ENCODE results near the gene TTLL10. TPM values are rescaled to one million over a fixed set of nuclear protein-coding genes. Genes with fewer than 3 reads are reported as not detected.
"Not testable (repeated sequence)": the region's sequence is repeated elsewhere in the genome, so short reads cannot be mapped to it uniquely, and the experiment has no call there.

Gene TTLL10
- total and polyA plus RNA-seq, 5 experiments from 2014 or later = not detected

DNA sequence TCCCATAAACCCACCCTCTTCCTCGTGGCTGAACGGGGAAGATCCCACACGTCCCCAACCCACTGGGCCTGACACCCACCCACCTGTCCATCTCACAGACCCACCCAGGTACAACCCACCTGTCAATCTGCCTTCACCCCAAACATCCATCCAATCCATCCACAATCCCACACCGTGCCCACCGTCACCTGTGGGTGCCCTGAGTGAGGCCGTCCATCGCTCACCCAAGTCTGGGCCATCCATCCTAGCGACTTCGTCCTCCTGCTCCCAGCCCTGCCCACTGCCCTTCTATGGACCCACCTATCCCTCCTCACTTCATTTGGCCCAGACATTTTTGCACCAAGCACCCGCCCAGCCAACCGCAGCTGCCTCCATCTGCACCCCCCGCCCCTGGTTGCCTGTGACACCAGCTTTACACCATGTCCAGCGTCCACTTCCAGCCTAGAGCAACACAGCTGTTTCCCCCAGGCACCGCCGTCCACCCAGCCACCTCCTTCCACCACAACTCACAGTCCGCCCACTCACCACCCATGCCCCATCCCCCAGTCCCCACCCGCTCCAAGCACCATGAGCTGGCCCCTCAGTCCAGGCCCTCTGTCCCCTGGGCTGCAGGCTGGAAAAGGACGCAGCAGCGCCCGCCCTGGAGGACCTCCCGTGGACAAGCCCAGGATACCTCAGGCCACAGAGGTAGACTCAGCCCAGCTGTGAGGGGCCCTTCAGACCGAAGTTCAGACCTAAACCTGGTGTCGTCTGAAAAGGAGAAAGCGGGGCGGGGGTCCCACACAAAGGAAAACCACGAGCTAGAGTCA is 7.7 kb downstream of the TTLL10 start:
- H3K27ac Mint-ChIP-seq = peak overlapping the region in 2 of 10 donors; percentile 15 to 82
- POLR2A ChIA-PET = interaction anchor here (1.2 kb wide), 1 partner anchor 9 kb away, joined by 5 read pairs; no protein-coding TSS in a partner anchor
- H3K27me3 Mint-ChIP-seq = peaks cover 0 to 12% (median 4%) of the 10 kb centered on the region in 5 donors
- ATAC-seq (no peak), DNase-seq (peak in 1 of 10 donors; percentile 56)
- H3K36me3 Mint-ChIP-seq = no peaks in the 10 kb centered on the region
- H3K4me1 Mint-ChIP-seq = peaks cover 7 to 15% (median 10%) of the 10 kb centered on the region in 4 donors
- no peak overlapping the region for H3K4me3 Mint-ChIP-seq
- no peaks in the 10 kb centered on the region for H3K9me3 Mint-ChIP-seq

- no peak overlapping the region for H3K4me3 Mint-ChIP-seq
- DNase-seq (peak in 1 of 10 donors; percentile 7), ATAC-seq (no peak)
- H3K9me3 Mint-ChIP-seq = no peaks in the 10 kb centered on the region
- POLR2A ChIA-PET = interaction anchor here (1.2 kb wide), 1 partner anchor 10 kb away, joined by 5 read pairs; no protein-coding TSS in a partner anchor
- H3K36me3 Mint-ChIP-seq = no peaks in the 10 kb centered on the region
- peaks cover 4 to 15% (median 9%) of the 10 kb centered on the region in 4 donors for H3K4me1 Mint-ChIP-seq
- H3K27me3 Mint-ChIP-seq = peaks cover 0 to 12% (median 1%) of the 10 kb centered on the region in 5 donors
- no peak overlapping the region for H3K27ac Mint-ChIP-seq
Measured at GRCh38 chr1:1181938-1182410, 8.3 kb downstream of the TTLL10 start.

GRCh38 chr1:1182491-1183220 is 9.0 kb downstream of the TTLL10 start:
- H3K36me3 Mint-ChIP-seq = no peaks in the 10 kb centered on the region
- DNase-seq (peak in 2 of 10 donors; percentile 9 to 60), ATAC-seq (no peak)
- H3K4me1 Mint-ChIP-seq = peaks cover 3 to 15% (median 8%) of the 10 kb centered on the region in 4 donors
- peaks cover 0 to 12% (median 0%) of the 10 kb centered on the region in 5 donors for H3K27me3 Mint-ChIP-seq
- POLR2A ChIA-PET = no interaction called here
- H3K9me3 Mint-ChIP-seq = no peaks in the 10 kb centered on the region
- no peak overlapping the region for H3K27ac Mint-ChIP-seq
- no peak overlapping the region for H3K4me3 Mint-ChIP-seq

DNA sequence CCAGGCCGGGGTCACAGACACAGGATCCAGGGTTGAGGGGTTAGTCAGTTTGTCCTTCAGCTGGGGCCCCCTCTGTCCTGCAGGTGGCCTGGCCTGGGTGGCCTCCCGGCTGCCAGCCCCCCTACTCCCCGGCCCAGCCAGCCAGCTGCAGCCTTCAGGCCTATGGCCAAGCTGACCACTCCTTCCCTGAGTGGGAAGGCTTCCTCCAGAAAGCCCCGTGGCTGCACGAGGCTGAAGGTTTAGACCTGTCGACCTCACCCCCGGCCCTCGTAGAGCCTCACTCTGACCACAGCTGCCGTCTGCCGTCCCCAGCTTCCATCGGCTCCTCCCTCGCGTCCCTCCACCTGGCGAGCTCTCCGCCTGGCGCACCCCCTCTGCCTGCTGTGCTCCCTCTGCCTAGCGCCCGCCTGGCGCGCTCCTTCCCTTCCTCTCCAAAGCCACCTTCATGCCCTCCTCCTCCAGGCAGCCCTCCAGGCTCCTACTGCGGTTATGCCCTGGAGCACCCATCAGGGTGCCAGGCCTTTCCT is 9.6 kb downstream of the TTLL10 start:
- no peak overlapping the region for H3K27ac Mint-ChIP-seq
- DNase-seq (peak in 1 of 10 donors; percentile 5), ATAC-seq (no peak)
- peaks cover 3 to 15% (median 8%) of the 10 kb centered on the region in 4 donors for H3K4me1 Mint-ChIP-seq
- no peaks in the 10 kb centered on the region for H3K9me3 Mint-ChIP-seq
- no peaks in the 10 kb centered on the region for H3K36me3 Mint-ChIP-seq
- peaks cover 0 to 12% (median 0%) of the 10 kb centered on the region in 5 donors for H3K27me3 Mint-ChIP-seq
- POLR2A ChIA-PET = no interaction called here
- H3K4me3 Mint-ChIP-seq = peak overlapping the region in 3 of 10 donors; percentile 27 to 39 (median 38)

- ATAC-seq (no peak), DNase-seq (no peak)
- Mint-ChIP-seq H3K36me3 (no peaks in the 10 kb centered on the region), H3K4me3 (peak overlapping the region in 1 of 10 donors; percentile 38), H3K4me1 (peaks cover 3 to 15% (median 8%) of the 10 kb centered on the region in 4 donors), H3K27ac (no peak overlapping the region), H3K27me3 (peaks cover 0 to 12% (median 0%) of the 10 kb centered on the region in 5 donors), H3K9me3 (peaks cover 0 to 5% (median 0%) of the 10 kb centered on the region in 9 donors)
- POLR2A ChIA-PET = interaction anchor here (0.6 kb wide), 1 partner anchor 67 kb away, joined by 5 read pairs; no protein-coding TSS in a partner anchor
Measured at GRCh38 chr1:1183833-1184775, 10.4 kb downstream of the TTLL10 start.

DNA sequence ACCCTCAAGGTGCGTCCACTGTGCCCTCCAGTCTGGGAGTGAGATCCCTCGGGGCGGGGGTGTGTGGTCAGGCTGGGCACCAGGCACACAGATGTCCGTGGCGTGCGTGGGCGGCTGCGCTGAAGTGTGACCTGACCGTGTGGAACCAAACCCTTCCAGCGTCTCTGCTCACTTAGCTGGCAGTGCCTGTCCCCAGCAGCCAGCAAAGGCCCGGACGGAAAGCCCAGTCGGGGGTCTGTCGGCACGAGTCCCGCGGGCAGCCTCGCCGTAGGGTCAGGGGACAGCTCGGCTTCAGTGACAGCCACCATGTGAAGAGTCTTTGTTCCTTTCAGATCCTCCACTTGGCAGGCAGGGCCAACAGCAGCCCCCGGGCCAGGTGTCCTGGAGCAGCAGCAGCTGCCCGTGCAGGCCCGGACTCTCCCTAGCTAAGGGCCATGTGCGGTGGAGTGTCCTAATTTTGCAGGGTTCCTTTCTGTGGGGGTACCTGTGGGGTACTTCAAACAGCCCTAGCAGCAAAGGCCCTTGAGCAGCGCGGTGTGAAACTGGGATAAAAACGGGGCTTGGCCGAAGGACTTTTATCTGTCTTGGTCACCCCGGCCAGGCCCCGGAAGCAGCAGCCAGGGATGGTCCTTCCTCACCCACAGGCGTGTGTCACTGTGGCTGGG is 11.6 kb downstream of the TTLL10 start:
- POLR2A ChIA-PET = interaction anchor here (0.8 kb wide), 1 partner anchor 42 kb away, joined by 3 read pairs; no protein-coding TSS in a partner anchor
- ATAC-seq (no peak), DNase-seq (peak in 1 of 10 donors; percentile 45)
- Mint-ChIP-seq H3K4me1 (peaks cover 4 to 15% (median 8%) of the 10 kb centered on the region in 4 donors), H3K27ac (no peak overlapping the region), H3K27me3 (peaks cover 0 to 12% (median 0%) of the 10 kb centered on the region in 5 donors), H3K9me3 (peaks cover 0 to 5% (median 0%) of the 10 kb centered on the region in 9 donors), H3K4me3 (no peak overlapping the region), H3K36me3 (no peaks in the 10 kb centered on the region)

DNA sequence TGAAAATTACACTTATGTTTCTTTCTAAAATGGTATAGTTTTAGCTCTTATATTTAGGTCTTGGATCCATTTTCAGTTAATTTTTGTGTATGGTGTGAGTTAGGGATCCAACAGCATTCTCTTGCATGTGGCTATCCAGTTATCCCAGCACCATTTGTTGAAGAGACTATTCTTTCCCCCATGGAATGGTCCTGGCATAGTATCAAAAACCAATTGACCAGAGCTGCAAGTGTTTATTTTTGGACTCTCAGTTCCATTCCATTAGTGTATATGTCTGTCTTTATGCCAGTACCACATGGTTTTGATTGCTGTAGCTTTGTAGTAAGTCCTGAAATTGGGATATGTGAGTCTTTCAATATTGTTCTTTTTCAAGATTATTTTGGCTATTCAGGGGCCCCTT is 14.3 kb downstream of the TTLL10 start:
- ATAC-seq (no peak), DNase-seq (no peak)
- Mint-ChIP-seq H3K4me1 (peaks cover 0 to 7% (median 2%) of the 10 kb centered on the region in 4 donors), H3K36me3 (peaks cover 0 to 6% (median 0%) of the 10 kb centered on the region in 3 donors), H3K9me3 (peaks cover 0 to 11% (median 5%) of the 10 kb centered on the region in 9 donors), H3K27ac (no peak overlapping the region), H3K27me3 (peaks cover 0 to 2% (median 0%) of the 10 kb centered on the region in 5 donors), H3K4me3 (no peak overlapping the region)
- POLR2A ChIA-PET = interaction anchor here (0.7 kb wide), 1 partner anchor 239 kb away, joined by 3 read pairs; no protein-coding TSS in a partner anchor

- H3K27ac Mint-ChIP-seq = no peak overlapping the region
- peaks cover 0 to 6% (median 0%) of the 10 kb centered on the region in 3 donors for H3K36me3 Mint-ChIP-seq
- DNase-seq (no peak), ATAC-seq (no peak)
- POLR2A ChIA-PET = no interaction called here
- peaks cover 0 to 12% (median 5%) of the 10 kb centered on the region in 9 donors for H3K9me3 Mint-ChIP-seq
- H3K4me1 Mint-ChIP-seq = peaks cover 0 to 1% (median 0%) of the 10 kb centered on the region in 4 donors
- peaks cover 0 to 2% (median 0%) of the 10 kb centered on the region in 5 donors for H3K27me3 Mint-ChIP-seq
- no peak overlapping the region for H3K4me3 Mint-ChIP-seq
Measured at GRCh38 chr1:1189111-1189510, 15.4 kb downstream of the TTLL10 start.

- DNase-seq = no peak
- Mint-ChIP-seq H3K4me3 (no peak overlapping the region), H3K36me3 (peaks cover 0 to 17% (median 2%) of the 10 kb centered on the region in 3 donors), H3K27ac (no peak overlapping the region), H3K27me3 (peaks cover 0 to 2% (median 0%) of the 10 kb centered on the region in 5 donors), H3K9me3 (peaks cover 0 to 27% (median 10%) of the 10 kb centered on the region in 9 donors), H3K4me1 (peaks cover 0 to 1% (median 0%) of the 10 kb centered on the region in 4 donors)
- no peak for ATAC-seq
- POLR2A ChIA-PET = no interaction called here
Measured at GRCh38 chr1:1191734-1192133, 18.1 kb downstream of the TTLL10 start.

GRCh38 chr1:1194723-1195122 is 21.0 kb downstream of the TTLL10 start:
- DNase-seq = no peak
- H3K4me1 Mint-ChIP-seq = peaks cover 0 to 2% (median 1%) of the 10 kb centered on the region in 4 donors
- peaks cover 0 to 23% (median 10%) of the 10 kb centered on the region in 9 donors for H3K9me3 Mint-ChIP-seq
- peaks cover 0 to 2% (median 0%) of the 10 kb centered on the region in 5 donors for H3K27me3 Mint-ChIP-seq
- peaks cover 0 to 17% (median 2%) of the 10 kb centered on the region in 3 donors for H3K36me3 Mint-ChIP-seq
- POLR2A ChIA-PET = no interaction called here
- no peak for ATAC-seq
- no peak overlapping the region for H3K4me3 Mint-ChIP-seq
- H3K27ac Mint-ChIP-seq = peak overlapping the region in 1 of 10 donors; percentile 32

DNA sequence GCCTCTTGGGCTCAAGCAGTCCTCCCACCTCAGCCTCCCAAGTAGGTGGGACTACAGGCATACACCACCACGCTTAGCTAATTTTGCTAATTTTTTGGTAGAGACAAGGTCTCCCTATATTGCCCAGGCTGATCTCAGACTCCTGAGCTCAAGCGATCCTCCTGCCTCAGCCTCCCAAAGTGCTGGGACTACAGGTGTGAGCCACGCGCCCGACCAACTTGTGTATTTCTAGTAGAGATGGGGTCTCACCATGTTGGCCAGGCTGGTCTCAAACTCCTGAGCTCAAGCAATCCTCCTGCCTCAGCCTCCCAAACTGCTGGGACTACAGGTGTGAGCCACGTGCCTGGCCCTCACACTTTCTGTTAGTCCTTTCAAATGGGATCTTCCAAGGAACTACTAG is 22.0 kb downstream of the TTLL10 start:
- POLR2A ChIA-PET, ATAC-seq, H3K27ac Mint-ChIP-seq, H3K27me3 Mint-ChIP-seq, H3K4me1 Mint-ChIP-seq, DNase-seq, H3K4me3 Mint-ChIP-seq: not testable (repeated sequence)
- Mint-ChIP-seq H3K36me3 (peaks cover 0 to 17% (median 2%) of the 10 kb centered on the region in 3 donors), H3K9me3 (peaks cover 0 to 23% (median 10%) of the 10 kb centered on the region in 9 donors)

Data from naive thymus-derived CD8-positive, alpha-beta T cell (primary cell).